ENCODE measurements around the gene SNTA1. TPM values are rescaled to one million over a fixed set of nuclear protein-coding genes. Genes with fewer than 3 reads are reported as not detected.

SNTA1 gene
- total and polyA plus RNA-seq, 2 of the 13 experiments (the other 11 are each of a cell fraction or from before 2014, with no cell fraction given) = 16.4 to 18.3 TPM

DNA sequence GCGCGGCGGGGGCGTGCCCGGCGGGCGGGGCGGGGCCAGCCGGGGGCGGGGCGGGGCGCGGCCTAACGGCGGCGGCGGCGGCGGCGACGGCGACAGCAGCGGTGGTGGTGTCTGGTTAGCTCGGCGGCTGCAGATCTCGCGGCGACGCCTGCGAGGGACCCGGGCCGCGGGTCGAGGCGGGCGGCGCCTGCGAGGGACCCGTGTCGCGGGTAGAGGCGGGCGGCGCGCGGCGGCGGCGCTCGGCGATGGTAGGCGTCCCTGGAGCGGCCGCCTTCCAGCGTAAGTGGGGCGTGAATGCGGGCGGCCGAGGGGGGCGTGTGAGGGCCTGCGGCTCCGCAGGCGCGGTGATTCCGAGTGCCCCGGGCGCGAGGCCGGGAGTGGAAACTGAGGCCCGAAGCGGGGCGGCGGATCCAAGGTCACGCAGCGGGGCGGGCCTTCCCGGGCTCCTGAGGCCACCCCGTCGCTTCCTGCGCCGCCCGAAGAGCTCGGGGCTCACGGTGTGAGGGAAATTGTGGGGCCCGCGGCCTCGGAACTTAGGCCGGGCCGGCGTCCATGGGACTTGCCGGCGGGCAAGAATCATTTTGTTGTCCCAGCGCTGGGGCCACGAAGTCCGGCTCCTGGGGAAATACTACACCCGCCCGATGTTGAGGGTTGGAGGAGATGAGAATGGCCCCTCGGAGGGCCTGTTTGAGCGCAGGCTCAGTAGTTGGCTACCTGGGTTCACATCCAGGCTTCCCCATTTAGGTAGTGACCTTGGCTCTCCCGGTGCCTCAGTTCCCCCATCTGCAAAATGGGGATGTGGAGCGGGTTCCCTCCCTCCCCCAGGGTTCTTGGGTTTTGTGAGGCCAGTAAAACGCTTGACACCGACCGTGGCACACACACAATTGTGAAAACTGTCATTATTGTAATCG, 46.7 kb upstream of the SNTA1 start, which contains the start of gene CBFA2T2 (continued):
- no peak for TF ChIP-seq NCOR1 (IDR thresholded peaks at IDR 0.05; ENCODE audit: borderline replicate concordance, low read length)
- TF ChIP-seq MBD4 (IDR thresholded peaks at IDR 0.05; ENCODE audit: borderline replicate concordance, low read length) = no peak
- TF ChIP-seq ZNF572 (CRISPR knock-in tag; IDR thresholded peaks at IDR 0.05) = peak; percentile 74; the same call in 1 of the 2 replicates
- no peak for TF ChIP-seq CBX5 (CRISPR knock-in tag; IDR thresholded peaks at IDR 0.05; ENCODE audit: borderline replicate concordance)
- no peak for TF ChIP-seq ISL2 (CRISPR knock-in tag; IDR thresholded peaks at IDR 0.05)
- TF ChIP-seq XRCC5 (optimal IDR thresholded peaks at IDR 0.05; ENCODE audit: low read length) = no peak
- no peak for TF ChIP-seq ZFAT (CRISPR knock-in tag; conservative IDR thresholded peaks at IDR 0.05)
- TF ChIP-seq NCOA5 (CRISPR knock-in tag; IDR thresholded peaks at IDR 0.05) = no peak
- peak; percentile 58 for TF ChIP-seq BRD4 (CRISPR knock-in tag; IDR thresholded peaks at IDR 0.05)
- no peak for TF ChIP-seq TP53 (CRISPR knock-in tag; conservative IDR thresholded peaks at IDR 0.05)
- peak; percentile 75; the same call in 1 of the 2 replicates for TF ChIP-seq SAFB2 (CRISPR knock-in tag; IDR thresholded peaks at IDR 0.05; ENCODE audit: borderline replicate concordance, low read depth)
- TF ChIP-seq, protein P1, sequence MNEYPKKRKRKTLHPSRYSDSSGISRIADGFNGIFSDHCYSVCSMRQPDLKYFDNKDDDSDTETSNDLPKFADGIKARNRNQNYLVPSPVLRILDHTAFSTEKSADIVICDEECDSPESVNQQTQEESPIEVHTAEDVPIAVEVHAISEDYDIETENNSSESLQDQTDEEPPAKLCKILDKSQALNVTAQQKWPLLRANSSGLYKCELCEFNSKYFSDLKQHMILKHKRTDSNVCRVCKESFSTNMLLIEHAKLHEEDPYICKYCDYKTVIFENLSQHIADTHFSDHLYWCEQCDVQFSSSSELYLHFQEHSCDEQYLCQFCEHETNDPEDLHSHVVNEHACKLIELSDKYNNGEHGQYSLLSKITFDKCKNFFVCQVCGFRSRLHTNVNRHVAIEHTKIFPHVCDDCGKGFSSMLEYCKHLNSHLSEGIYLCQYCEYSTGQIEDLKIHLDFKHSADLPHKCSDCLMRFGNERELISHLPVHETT (CRISPR knock-in tag; conservative IDR thresholded peaks at IDR 0.05) = peak; percentile 80; the same call in 1 of the 2 replicates
- TF ChIP-seq ZBTB1 (CRISPR knock-in tag; IDR thresholded peaks at IDR 0.05; ENCODE audit: borderline replicate concordance) = no peak
- peak; percentile 83; the same call in 1 of the 2 replicates for TF ChIP-seq RXRA (CRISPR knock-in tag; IDR thresholded peaks at IDR 0.05)
- TF ChIP-seq SMAD9 (CRISPR knock-in tag; IDR thresholded peaks at IDR 0.05) = no peak
- TF ChIP-seq ZNF670 (CRISPR knock-in tag; IDR thresholded peaks at IDR 0.05; ENCODE audit: borderline replicate concordance) = peak; percentile 58
- TF ChIP-seq ATRX (CRISPR knock-in tag; IDR thresholded peaks at IDR 0.05; ENCODE audit: borderline replicate concordance) = no peak
- no peak for TF ChIP-seq U2AF1 (optimal IDR thresholded peaks at IDR 0.05; ENCODE audit: low read depth, low read length)
- no peak for TF ChIP-seq HMG20A (CRISPR knock-in tag; IDR thresholded peaks at IDR 0.05; ENCODE audit: borderline replicate concordance)
- TF ChIP-seq, protein P2, sequence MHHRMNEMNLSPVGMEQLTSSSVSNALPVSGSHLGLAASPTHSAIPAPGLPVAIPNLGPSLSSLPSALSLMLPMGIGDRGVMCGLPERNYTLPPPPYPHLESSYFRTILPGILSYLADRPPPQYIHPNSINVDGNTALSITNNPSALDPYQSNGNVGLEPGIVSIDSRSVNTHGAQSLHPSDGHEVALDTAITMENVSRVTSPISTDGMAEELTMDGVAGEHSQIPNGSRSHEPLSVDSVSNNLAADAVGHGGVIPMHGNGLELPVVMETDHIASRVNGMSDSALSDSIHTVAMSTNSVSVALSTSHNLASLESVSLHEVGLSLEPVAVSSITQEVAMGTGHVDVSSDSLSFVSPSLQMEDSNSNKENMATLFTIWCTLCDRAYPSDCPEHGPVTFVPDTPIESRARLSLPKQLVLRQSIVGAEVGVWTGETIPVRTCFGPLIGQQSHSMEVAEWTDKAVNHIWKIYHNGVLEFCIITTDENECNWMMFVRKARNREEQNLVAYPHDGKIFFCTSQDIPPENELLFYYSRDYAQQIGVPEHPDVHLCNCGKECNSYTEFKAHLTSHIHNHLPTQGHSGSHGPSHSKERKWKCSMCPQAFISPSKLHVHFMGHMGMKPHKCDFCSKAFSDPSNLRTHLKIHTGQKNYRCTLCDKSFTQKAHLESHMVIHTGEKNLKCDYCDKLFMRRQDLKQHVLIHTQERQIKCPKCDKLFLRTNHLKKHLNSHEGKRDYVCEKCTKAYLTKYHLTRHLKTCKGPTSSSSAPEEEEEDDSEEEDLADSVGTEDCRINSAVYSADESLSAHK (CRISPR knock-in tag; IDR thresholded peaks at IDR 0.05; ENCODE audit: borderline replicate concordance) = no peak
- TF ChIP-seq SIN3A (IDR thresholded peaks at IDR 0.05; ENCODE audit: borderline replicate concordance, low read depth, low read length) = 0 out of 2 replicates have a peak, but pooled peaks have one; percentile 7
- TF ChIP-seq, protein P3, sequence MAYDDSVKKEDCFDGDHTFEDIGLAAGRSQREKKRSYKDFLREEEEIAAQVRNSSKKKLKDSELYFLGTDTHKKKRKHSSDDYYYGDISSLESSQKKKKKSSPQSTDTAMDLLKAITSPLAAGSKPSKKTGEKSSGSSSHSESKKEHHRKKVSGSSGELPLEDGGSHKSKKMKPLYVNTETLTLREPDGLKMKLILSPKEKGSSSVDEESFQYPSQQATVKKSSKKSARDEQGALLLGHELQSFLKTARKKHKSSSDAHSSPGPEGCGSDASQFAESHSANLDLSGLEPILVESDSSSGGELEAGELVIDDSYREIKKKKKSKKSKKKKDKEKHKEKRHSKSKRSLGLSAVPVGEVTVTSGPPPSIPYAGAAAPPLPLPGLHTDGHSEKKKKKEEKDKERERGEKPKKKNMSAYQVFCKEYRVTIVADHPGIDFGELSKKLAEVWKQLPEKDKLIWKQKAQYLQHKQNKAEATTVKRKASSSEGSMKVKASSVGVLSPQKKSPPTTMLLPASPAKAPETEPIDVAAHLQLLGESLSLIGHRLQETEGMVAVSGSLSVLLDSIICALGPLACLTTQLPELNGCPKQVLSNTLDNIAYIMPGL (CRISPR knock-in tag; IDR thresholded peaks at IDR 0.05; ENCODE audit: borderline replicate concordance in 1 of 2, low read depth in 1 of 2) = peak; percentile 67 to 91; a peak in 3 of 4 replicates
- no peak for TF ChIP-seq ZSCAN25 (CRISPR knock-in tag; IDR thresholded peaks at IDR 0.05)
- TF ChIP-seq ZNF776 (CRISPR knock-in tag; IDR thresholded peaks at IDR 0.05) = peak; percentile 99
